GM12865 (cell line): Measurements from ENCODE around the gene ZNF420.
"Not testable (repeated sequence)": the region's sequence is repeated elsewhere in the genome, so short reads cannot be mapped to it uniquely, and the experiment has no call there.

ENCODE experiments used
- DNase-seq: peaks from one replicate; pipeline ENCODE4 v3.0.0; 2010; ENCODE audit warnings: low read depth
- H3K4me3 ChIP-seq: 2 replicates; pipeline ENCODE4 v1.5.1; 2011; ENCODE audit warnings: mild to moderate bottlenecking, low read depth, low read length, control low read depth
- CTCF ChIP-seq: IDR thresholded peaks from 2 replicates; pipeline ENCODE4 v1.5.1; 2011; ENCODE audit warnings: low read length, control low read depth, low read depth, inconsistent platforms; ENCODE audit not compliant: insufficient read depth; ENCODE audit errors: missing control alignments

Gene ZNF420

GRCh38 chr19:37074819-37075362 lies 3.3 kb upstream of the ZNF420 start:
- DNase-seq = no peak
- no peak for TF ChIP-seq CTCF
- no peak overlapping the region for H3K4me3 ChIP-seq

- not testable (repeated sequence) for DNase-seq, H3K4me3 ChIP-seq
Observed at GRCh38 chr19:37076524-37076923, 1.7 kb upstream of the ZNF420 start.

GRCh38 chr19:37077501-37077933 lies 716 bp upstream of the ZNF420 start:
- TF ChIP-seq CTCF = no peak
- peak overlapping the region; percentile 80 for H3K4me3 ChIP-seq
- no peak for DNase-seq

- DNase-seq = no peak
- TF ChIP-seq CTCF = no peak
- H3K4me3 ChIP-seq = peak overlapping the region; percentile 80
Observed at GRCh38 chr19:37078717-37079032, 442 bp downstream of the ZNF420 start.

- TF ChIP-seq CTCF = no peak
- H3K4me3 ChIP-seq = peak overlapping the region; percentile 80
- peak; percentile 3 for DNase-seq
Observed at GRCh38 chr19:37079238-37079637, 1.0 kb downstream of the ZNF420 start.

- DNase-seq = no peak
- H3K4me3 ChIP-seq = no peak overlapping the region
- no peak for TF ChIP-seq CTCF
Observed at GRCh38 chr19:37082307-37082706, 4.1 kb downstream of the ZNF420 start.

GRCh38 chr19:37087110-37087509 lies 8.9 kb downstream of the ZNF420 start:
- DNase-seq = no peak
- no peak overlapping the region for H3K4me3 ChIP-seq
- TF ChIP-seq CTCF = no peak
